Panc1 (cell line): ENCODE data around the gene FAM186B. TPM values are rescaled to one million over a fixed set of nuclear protein-coding genes. Genes with fewer than 3 reads are reported as not detected.

ENCODE experiments used
- ATAC-seq: fragments of 200-7000 bp; cut with Tn5 transposase; 2 replicates; pipeline ENCODE4 v1.9.1; 2020; ENCODE audit warnings: mild to moderate bottlenecking, moderate library complexity
- BruUV-seq: library from RNA; stranded (reverse); fragments of 400-500 nt; replicated peaks from 2 replicates; lab custom pipeline; 2021; lab: Mats Ljungman, UMichigan
- CTCF ChIA-PET: fragments of 300-600 bp; sonication (Branson Sonifier 250); formaldehyde crosslinking; loops from one replicate; lab custom pipeline; 2022; ENCODE audit warnings: antibody characterized with exemption; lab: Charles Lee
- POLR2A ChIA-PET: fragments of 300-600 bp; sonication (Branson Sonifier 250); formaldehyde crosslinking; loops from one replicate; lab custom pipeline; 2022; ENCODE audit warnings: antibody characterized with exemption; lab: Charles Lee
- DNase-seq: peaks from one replicate; pipeline ENCODE4 v3.0.0-alpha.2; 2010; ENCODE audit warnings: low read depth, low spot score
- H3K27ac ChIP-seq: 2 replicates; pipeline ENCODE4 v1.5.1; 2011; ENCODE audit warnings: mild to moderate bottlenecking, low read length, inconsistent platforms
- H3K27me3 ChIP-seq: fragments of 200-500 bp; sonication (Bioruptor generic); 2 replicates; pipeline ENCODE4 v1.6.0; 2014; ENCODE audit warnings: low read length, inconsistent platforms; ENCODE audit not compliant: control insufficient read depth, insufficient read depth
- H3K36me3 ChIP-seq: fragments of 200-500 bp; sonication (Bioruptor generic); 2 replicates; pipeline ENCODE4 v1.5.1; 2014; ENCODE audit warnings: inconsistent platforms, mild to moderate bottlenecking, low read length, moderate library complexity; ENCODE audit not compliant: control insufficient read depth, insufficient read depth
- H3K4me1 ChIP-seq: 2 replicates; pipeline ENCODE4 v1.5.1; 2011; ENCODE audit warnings: inconsistent platforms, mild to moderate bottlenecking, low read length, moderate library complexity; ENCODE audit not compliant: control insufficient read depth, insufficient read depth
- H3K4me3 ChIP-seq, 2 experiments: 2 replicates each; pipeline ENCODE4 v1.5.1; 2011 to 2012; ENCODE audit warnings: low read depth in 2 of 2, low read length in 2 of 2, mild to moderate bottlenecking in 2 of 2, inconsistent platforms in 1 of 2, moderate library complexity in 1 of 2
- H3K9me3 ChIP-seq: fragments of 200-500 bp; sonication (Bioruptor generic); 2 replicates; pipeline ENCODE4 v1.5.1; 2014; ENCODE audit warnings: low read depth, mild to moderate bottlenecking, inconsistent platforms, low read length, moderate library complexity; ENCODE audit not compliant: control insufficient read depth, insufficient read depth
- CTCF ChIP-seq: fragments of 450-650 bp; IDR thresholded peaks from 2 replicates; pipeline ENCODE4 v1.5.1; 2017; ENCODE audit warnings: mild to moderate bottlenecking
- POLR2AphosphoS5 ChIP-seq: IDR thresholded peaks from 2 replicates; pipeline ENCODE4 v1.6.1; 2012; ENCODE audit warnings: mild to moderate bottlenecking, low read depth, low read length, moderate library complexity
- REST ChIP-seq, 2 experiments: IDR thresholded peaks; 2 replicates each; pipeline ENCODE4 v1.6.1; 2011 to 2012; ENCODE audit warnings: low read depth in 2 of 2, control low read depth in 1 of 2, low read length in 1 of 2, mild to moderate bottlenecking in 1 of 2, moderate library complexity in 1 of 2; ENCODE audit not compliant: insufficient read depth in 1 of 2
- SIN3A ChIP-seq: IDR thresholded peaks from 2 replicates; pipeline ENCODE4 v1.6.1; 2012; ENCODE audit warnings: low read depth, mild to moderate bottlenecking, low read length, moderate library complexity, borderline replicate concordance; ENCODE audit not compliant: insufficient read depth
- TCF7L2 ChIP-seq: IDR thresholded peaks from 2 replicates; pipeline ENCODE4 v1.6.1; 2011; ENCODE audit warnings: mild to moderate bottlenecking, low read depth, low read length, inconsistent platforms
- in situ Hi-C: cut with HindIII; loops from 2 replicates; pipeline ENCODE4 v1.10.0; 2016; ENCODE audit warnings: low sequenced_read_pairs, low pct_unique_long_range_greater_than_20kb
- intact Hi-C: fragments of 100-400 bp; cut with micrococcal nuclease; formaldehyde crosslinking; loops from one replicate; pipeline ENCODE4 v1.10.0; 2022; ENCODE audit not compliant: unreplicated experiment
- total RNA-seq: library from RNA; stranded (reverse); gene quantifications from one replicate; pipeline ENCODE4 v1.2.1, GENCODE V29; 2021; ENCODE audit not compliant: unreplicated experiment

Gene FAM186B
- total RNA-seq, 1 experiment from 2014 or later, result 0.13 TPM

GRCh38 chr12:49619286-49619685 is 13.8 kb upstream of the FAM186B start:
- DNase-seq, result no peak
- TF ChIP-seq POLR2AphosphoS5 (no peak), SIN3A (no peak), CTCF (no peak), TCF7L2 (no peak), REST (IDR thresholded peaks at IDR 0.05; ENCODE audit: insufficient read depth in 1 of 2, low read depth in 2 of 2, low read length in 1 of 2) (no peak)
- H3K4me1 ChIP-seq, result peaks cover 9% of the 10 kb centered on the region
- peaks cover 2% of the 10 kb centered on the region; the same call in 1 of the 2 replicates for H3K27me3 ChIP-seq
- H3K36me3 ChIP-seq, result no peaks in the 10 kb centered on the region
- ATAC-seq, result no peak
- no peak overlapping the region for H3K27ac ChIP-seq
- BruUV-seq, result no TSS peak
- intact Hi-C loops (no loop called here), in situ Hi-C loops (no loop called here)
- no peaks in the 10 kb centered on the region for H3K9me3 ChIP-seq
- no peak overlapping the region for H3K4me3 ChIP-seq
- ChIA-PET POLR2A (no interaction called here), CTCF (no interaction called here)

GRCh38 chr12:49618576-49618975 is 13.1 kb upstream of the FAM186B start:
- TF ChIP-seq TCF7L2 (no peak), REST (IDR thresholded peaks at IDR 0.05; ENCODE audit: insufficient read depth in 1 of 2, low read depth in 2 of 2, low read length in 1 of 2) (no peak), CTCF (no peak), SIN3A (no peak), POLR2AphosphoS5 (no peak)
- peaks cover 9% of the 10 kb centered on the region for H3K4me1 ChIP-seq
- no peaks in the 10 kb centered on the region for H3K9me3 ChIP-seq
- intact Hi-C loops, result no loop called here
- no peak for ATAC-seq
- H3K27ac ChIP-seq, result no peak overlapping the region
- BruUV-seq, result no TSS peak
- DNase-seq, result no peak
- peaks cover 2% of the 10 kb centered on the region; the same call in 1 of the 2 replicates for H3K27me3 ChIP-seq
- in situ Hi-C loops, result no loop called here
- ChIA-PET POLR2A (no interaction called here), CTCF (no interaction called here)
- no peak overlapping the region for H3K4me3 ChIP-seq
- no peaks in the 10 kb centered on the region for H3K36me3 ChIP-seq
